ENCODE measurements around the gene CENPH.
"Not testable (repeated sequence)": the region's sequence is repeated elsewhere in the genome, so short reads cannot be mapped to it uniquely, and the experiment has no call there.

Gene CENPH

GRCh38 chr5:69211200-69211599 is 21.8 kb downstream of the CENPH start:
- DNase-seq, result no peak

GRCh38 chr5:69212022-69212421 is 22.6 kb downstream of the CENPH start:
- DNase-seq, result no peak

- no peak for DNase-seq
Observed at GRCh38 chr5:69213513-69214215, 24.3 kb downstream of the CENPH start.

- no peak for DNase-seq
Observed at GRCh38 chr5:69217151-69217511, 27.7 kb downstream of the CENPH start.

GRCh38 chr5:69217548-69218526 is 28.5 kb downstream of the CENPH start:
- DNase-seq, result peak; percentile 89

- DNase-seq, result no peak
Observed at GRCh38 chr5:69219939-69220338, 30.6 kb downstream of the CENPH start.

GRCh38 chr5:69220371-69220770 is 31.0 kb downstream of the CENPH start:
- not testable (repeated sequence) for DNase-seq

GRCh38 chr5:69220833-69221232 is 31.4 kb downstream of the CENPH start:
- DNase-seq, result not testable (repeated sequence)

GRCh38 chr5:69224520-69224919 is 35.1 kb downstream of the CENPH start:
- DNase-seq, result no peak

GRCh38 chr5:69225860-69226259 is 36.5 kb downstream of the CENPH start:
- DNase-seq, result no peak

- DNase-seq, result no peak
Observed at GRCh38 chr5:69230181-69230580, 40.8 kb downstream of the CENPH start.

GRCh38 chr5:69231281-69231680 is 41.9 kb downstream of the CENPH start:
- DNase-seq, result no peak

GRCh38 chr5:69231851-69232250 is 42.5 kb downstream of the CENPH start:
- DNase-seq, result no peak

- peak; percentile 90 for DNase-seq
Observed at GRCh38 chr5:69234457-69235268, 45.3 kb downstream of the CENPH start, which contains the start of gene CDK7. Gene CDK7 (plus strand): TSS chr5:69234886. CDS start chr5:69234976, 90 bp downstream.

GRCh38 chr5:69236733-69237132 is 47.4 kb downstream of the CENPH start:
- DNase-seq, result not testable (repeated sequence)

- no peak for DNase-seq
Observed at GRCh38 chr5:69237877-69238276, 48.5 kb downstream of the CENPH start.

- no peak for DNase-seq
Observed at GRCh38 chr5:69238760-69239251, 49.4 kb downstream of the CENPH start.

- no peak for DNase-seq
Observed at GRCh38 chr5:69242215-69242927, 53.0 kb downstream of the CENPH start.

- no peak for DNase-seq
Observed at GRCh38 chr5:69245031-69245430, 55.6 kb downstream of the CENPH start.

GRCh38 chr5:69248019-69248418 is 58.6 kb downstream of the CENPH start:
- DNase-seq, result no peak

- DNase-seq, result no peak
Observed at GRCh38 chr5:69250593-69250992, 61.2 kb downstream of the CENPH start.

- no peak for DNase-seq
Observed at GRCh38 chr5:69252437-69252836, 63.1 kb downstream of the CENPH start.
